Measurements from ENCODE around the gene KDM8. TPM values are rescaled to one million over a fixed set of nuclear protein-coding genes. Genes with fewer than 3 reads are reported as not detected.

KDM8 gene
- total RNA-seq, 1 experiment from 2014 or later = 5.3 TPM

GRCh38 chr16:27253526-27253930, 50.2 kb downstream of the KDM8 start:
- ATAC-seq (peak; percentile 99), DNase-seq (ENCODE audit: low read depth, low spot score) (peak; percentile 65)
- Histone ChIP-seq H3K79me2 (ENCODE audit: insufficient read depth, low read length) (no peaks in the 10 kb centered on the region; the same call in 1 of the 2 replicates), H3K27ac (ENCODE audit: low read depth, low read length) (peak overlapping the region; percentile 55; the same call in 1 of the 2 replicates), H3K9me3 (ENCODE audit: control insufficient read depth in 1 of 2, insufficient read depth in 1 of 2, low read depth in 1 of 2, low read length in 2 of 2) (no peaks in the 10 kb centered on the region), H3K4me3 (replicated peaks in 1 of 2; ENCODE audit: low read depth in 1 of 2, low read length in 2 of 2) (peak overlapping the region in 1 of 2 experiments; percentile 34; a peak in 2 of 4 replicates), H4K20me1 (ENCODE audit: insufficient read depth) (no peaks in the 10 kb centered on the region), H3K9me2 (ENCODE audit: insufficient read depth) (no peaks in the 10 kb centered on the region), H3K4me1 (ENCODE audit: control insufficient read depth in 1 of 2, insufficient read depth in 2 of 2, low read length in 2 of 2) (peaks cover 23 to 48% of the 10 kb centered on the region in 2 experiments), H3K9ac (ENCODE audit: low read length) (peak overlapping the region; percentile 28), H3K36me3 (ENCODE audit: control insufficient read depth in 1 of 2, insufficient read depth in 2 of 2, low read length in 2 of 2) (peaks cover 0 to 4% of the 10 kb centered on the region in 2 experiments; a peak in 1 of 4 replicates), H2AFZ (ENCODE audit: low read depth, low read length, poor library complexity, severe bottlenecking) (no peak overlapping the region), H3K4me2 (ENCODE audit: low read length) (peak overlapping the region; percentile 78), H3K27me3 (ENCODE audit: insufficient read depth, low read length) (no peaks in the 10 kb centered on the region)
- no TSS peak for BruUV-seq (replicated peaks)
- POLR2A ChIA-PET = interaction anchor here (1.0 kb wide), 1 partner anchor 15 kb away, joined by 3 read pairs; the partner anchor contains the start of gene NSMCE1
- CTCF ChIA-PET = interaction anchor here (0.7 to 2.8 kb wide), 2 partner anchors 9 to 19 kb away, joined by 3 to 10 read pairs; no protein-coding TSS in a partner anchor
- RAD21 ChIA-PET (ENCODE audit: low non-redundant PET in 1 of 2, low total read pairs in 2 of 2, uncharacterized antibody in 2 of 2, unreplicated experiment in 2 of 2) = no interaction called here
- intact Hi-C loops (cut with micrococcal nuclease) = no loop called here
- TF ChIP-seq JUND (IDR thresholded peaks at IDR 0.05) (peak; percentile 83), ZNF274 (IDR thresholded peaks at IDR 0.05; ENCODE audit: low read depth, low read length) (no peak), ELF1 (IDR thresholded peaks at IDR 0.05; ENCODE audit: borderline replicate concordance, low read depth) (no peak), YY1 (IDR thresholded peaks at IDR 0.05; ENCODE audit: extremely low read depth, insufficient replicate concordance, low read depth, low read length) (no peak), FOSL1 (IDR thresholded peaks at IDR 0.05; ENCODE audit: low read depth) (peak; percentile 91), MAX (IDR thresholded peaks at IDR 0.05) (0 out of 2 replicates have a peak, but pooled peaks have one; percentile 21), SIN3A (IDR thresholded peaks at IDR 0.05; ENCODE audit: low read depth) (no peak), TCF7L2 (IDR thresholded peaks at IDR 0.05; ENCODE audit: borderline replicate concordance, extremely low read depth, insufficient read depth, insufficient read length) (no peak), SP1 (IDR thresholded peaks at IDR 0.05; ENCODE audit: low read depth) (peak; percentile 47; the same call in 1 of the 2 replicates), ZFX (IDR thresholded peaks at IDR 0.05) (no peak), ATF3 (IDR thresholded peaks at IDR 0.05) (no peak)

Measured in HCT116 (cell line).